Measurements from ENCODE around the gene RPTOR.
"Not testable (repeated sequence)": the region's sequence is repeated elsewhere in the genome, so short reads cannot be mapped to it uniquely, and the experiment has no call there.

Gene RPTOR

GRCh38 chr17:80872001-80872500, 327.4 kb downstream of the RPTOR start:
- peaks cover 12% of the 10 kb centered on the region for H3K4me1 ChIP-seq (ENCODE audit: low read length)
- H3K4me3 ChIP-seq (ENCODE audit: low read length): no peak overlapping the region
- H3K4me2 ChIP-seq (ENCODE audit: low read length): no peak overlapping the region
- H3K9me3 ChIP-seq (ENCODE audit: insufficient read depth, low read length): no peaks in the 10 kb centered on the region
- H3K36me3 ChIP-seq (replicated peaks; ENCODE audit: low read depth, low read length): peaks cover 9% of the 10 kb centered on the region
- peaks cover 6% of the 10 kb centered on the region; the same call in 1 of the 2 replicates for H3K27me3 ChIP-seq (ENCODE audit: low read depth, low read length)
- no peaks in the 10 kb centered on the region for H3K79me2 ChIP-seq (ENCODE audit: low read length)
- H3K27ac ChIP-seq (ENCODE audit: low read length): no peak overlapping the region
- TF ChIP-seq EZH2phosphoT487 (IDR thresholded peaks at IDR 0.05; ENCODE audit: low read depth): no peak
- H3K9ac ChIP-seq (ENCODE audit: low read length): no peak overlapping the region
- peaks cover 38% of the 10 kb centered on the region; the same call in 1 of the 2 replicates for H4K20me1 ChIP-seq (ENCODE audit: insufficient read depth, low read length)
- no peak overlapping the region for H2AFZ ChIP-seq (ENCODE audit: low read depth, low read length)

DNA sequence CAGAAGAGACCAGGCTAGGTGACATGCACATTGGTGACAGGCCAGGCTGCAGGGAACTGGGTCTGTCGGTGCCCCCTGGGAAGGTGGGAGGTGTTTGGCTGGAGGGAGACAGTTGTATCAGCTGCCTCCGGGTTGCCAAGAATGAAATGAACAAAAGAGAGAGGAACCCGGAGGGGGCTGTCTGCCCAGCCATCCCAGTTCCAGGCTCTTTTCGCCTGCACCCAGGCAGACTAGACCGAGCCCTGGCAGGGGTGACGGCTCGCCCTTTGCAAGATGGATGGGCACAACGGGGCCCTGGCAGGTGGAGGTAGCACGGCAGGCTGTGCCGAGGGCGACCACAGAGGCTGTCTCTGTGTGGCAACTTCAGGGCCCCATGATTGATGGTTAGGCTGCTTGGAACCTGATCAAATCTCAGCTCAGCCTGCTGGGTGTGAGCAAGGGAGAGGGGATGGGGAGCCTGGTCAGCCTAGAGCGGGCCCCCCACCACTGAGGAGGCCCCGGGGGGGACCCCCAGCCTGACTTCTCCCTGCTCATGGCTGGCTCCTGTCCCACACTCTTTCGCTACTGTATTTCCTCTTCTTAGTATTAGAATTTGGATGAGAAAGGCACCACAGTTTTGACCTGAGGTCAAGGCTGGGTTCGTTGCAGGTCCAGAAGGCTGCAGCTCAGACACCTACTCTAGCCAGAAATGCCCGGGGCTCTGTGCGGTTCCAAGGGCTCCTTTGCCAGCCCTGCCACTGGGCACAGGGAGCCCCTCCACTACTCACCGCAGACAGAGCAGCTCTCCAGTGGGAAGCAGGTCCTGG, 328.1 kb downstream of the RPTOR start:
- no peak overlapping the region for H3K27ac ChIP-seq (ENCODE audit: low read length)
- H4K20me1 ChIP-seq (ENCODE audit: insufficient read depth, low read length): peaks cover 40% of the 10 kb centered on the region
- H2AFZ ChIP-seq (ENCODE audit: low read depth, low read length): no peak overlapping the region
- TF ChIP-seq, protein P1, sequence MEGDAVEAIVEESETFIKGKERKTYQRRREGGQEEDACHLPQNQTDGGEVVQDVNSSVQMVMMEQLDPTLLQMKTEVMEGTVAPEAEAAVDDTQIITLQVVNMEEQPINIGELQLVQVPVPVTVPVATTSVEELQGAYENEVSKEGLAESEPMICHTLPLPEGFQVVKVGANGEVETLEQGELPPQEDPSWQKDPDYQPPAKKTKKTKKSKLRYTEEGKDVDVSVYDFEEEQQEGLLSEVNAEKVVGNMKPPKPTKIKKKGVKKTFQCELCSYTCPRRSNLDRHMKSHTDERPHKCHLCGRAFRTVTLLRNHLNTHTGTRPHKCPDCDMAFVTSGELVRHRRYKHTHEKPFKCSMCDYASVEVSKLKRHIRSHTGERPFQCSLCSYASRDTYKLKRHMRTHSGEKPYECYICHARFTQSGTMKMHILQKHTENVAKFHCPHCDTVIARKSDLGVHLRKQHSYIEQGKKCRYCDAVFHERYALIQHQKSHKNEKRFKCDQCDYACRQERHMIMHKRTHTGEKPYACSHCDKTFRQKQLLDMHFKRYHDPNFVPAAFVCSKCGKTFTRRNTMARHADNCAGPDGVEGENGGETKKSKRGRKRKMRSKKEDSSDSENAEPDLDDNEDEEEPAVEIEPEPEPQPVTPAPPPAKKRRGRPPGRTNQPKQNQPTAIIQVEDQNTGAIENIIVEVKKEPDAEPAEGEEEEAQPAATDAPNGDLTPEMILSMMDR (IDR thresholded peaks at IDR 0.05; ENCODE audit: low read depth, low read length): no peak
- TF ChIP-seq EZH2phosphoT487 (IDR thresholded peaks at IDR 0.05; ENCODE audit: low read depth): no peak
- no peaks in the 10 kb centered on the region for H3K9me3 ChIP-seq (ENCODE audit: insufficient read depth, low read length)
- no peaks in the 10 kb centered on the region for H3K79me2 ChIP-seq (ENCODE audit: low read length)
- H3K27me3 ChIP-seq (ENCODE audit: low read depth, low read length): peaks cover 6% of the 10 kb centered on the region; the same call in 1 of the 2 replicates
- H3K4me1 ChIP-seq (ENCODE audit: low read length): peaks cover 17% of the 10 kb centered on the region
- peaks cover 9% of the 10 kb centered on the region for H3K36me3 ChIP-seq (replicated peaks; ENCODE audit: low read depth, low read length)
- H3K4me3 ChIP-seq (ENCODE audit: low read length): no peak overlapping the region
- H3K4me2 ChIP-seq (ENCODE audit: low read length): no peak overlapping the region
- H3K9ac ChIP-seq (ENCODE audit: low read length): no peak overlapping the region

DNA sequence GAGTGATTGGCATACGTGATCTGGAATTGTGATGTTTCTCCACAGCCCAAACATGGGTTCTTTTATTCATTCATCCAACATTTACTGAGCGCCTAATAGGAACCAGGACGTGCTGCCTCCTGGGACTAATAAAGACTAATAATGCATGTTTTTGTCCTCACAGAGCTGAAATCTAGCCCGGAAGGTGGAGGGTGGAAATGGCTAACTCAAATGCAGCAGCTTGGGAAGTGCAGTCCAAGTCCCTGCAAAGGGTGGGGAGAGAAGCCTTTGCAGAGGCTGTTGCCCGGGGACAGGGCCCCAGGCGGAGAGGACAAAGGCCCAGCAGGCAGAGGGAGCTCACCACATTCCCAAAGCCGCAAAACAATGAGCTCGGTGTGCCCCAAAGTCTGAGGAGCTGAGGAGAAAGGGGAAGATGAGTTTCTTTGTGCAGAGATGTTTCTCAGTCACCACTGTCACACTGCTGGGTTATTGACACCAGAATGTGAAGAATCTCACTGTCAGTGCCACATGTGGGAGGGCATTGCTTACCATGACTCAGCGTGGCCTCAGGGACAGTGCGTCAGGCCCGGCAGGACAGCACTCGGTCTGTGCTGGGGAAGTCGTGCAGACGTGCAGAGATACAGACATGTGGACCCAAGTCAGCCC, 328.8 kb downstream of the RPTOR start:
- no peaks in the 10 kb centered on the region for H3K9me3 ChIP-seq (ENCODE audit: insufficient read depth, low read length)

DNA sequence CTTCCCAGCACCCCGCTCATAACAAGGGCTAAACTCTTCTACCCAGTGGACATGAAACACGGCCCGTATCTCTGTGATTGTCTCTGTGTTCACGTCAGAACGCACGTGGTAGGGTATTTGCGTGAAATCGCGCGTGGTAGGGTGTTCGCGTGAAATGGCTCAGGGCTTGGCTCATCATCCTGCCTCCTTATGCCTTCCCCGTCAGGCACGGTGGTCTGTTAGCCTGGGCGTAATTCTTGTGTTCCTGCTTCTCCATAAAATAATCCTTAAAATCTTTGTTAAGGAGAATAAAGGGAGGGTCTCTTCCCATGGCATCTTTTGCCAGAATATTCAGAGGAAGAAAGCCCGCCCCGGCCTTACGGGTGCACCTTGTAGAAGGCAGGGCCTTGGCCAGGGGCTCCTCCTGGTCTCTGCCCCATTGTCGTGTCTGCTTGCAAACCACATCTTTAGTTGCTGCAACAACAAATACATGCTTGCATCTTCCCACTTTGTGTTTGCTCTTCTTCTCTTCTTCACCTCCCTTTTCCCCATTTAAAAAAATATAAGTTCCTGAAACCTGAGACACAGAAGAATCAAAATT, 330.3 kb downstream of the RPTOR start:
- Histone ChIP-seq H2AFZ (ENCODE audit: low read depth, low read length) (no peak overlapping the region), H3K4me3 (ENCODE audit: low read length) (no peak overlapping the region), H3K9me3 (ENCODE audit: insufficient read depth, low read length) (no peaks in the 10 kb centered on the region), H3K36me3 (replicated peaks; ENCODE audit: low read depth, low read length) (peaks cover 11% of the 10 kb centered on the region), H3K79me2 (ENCODE audit: low read length) (no peaks in the 10 kb centered on the region), H4K20me1 (ENCODE audit: insufficient read depth, low read length) (peaks cover 55% of the 10 kb centered on the region), H3K4me2 (ENCODE audit: low read length) (no peak overlapping the region), H3K27ac (ENCODE audit: low read length) (no peak overlapping the region), H3K9ac (ENCODE audit: low read length) (no peak overlapping the region), H3K27me3 (ENCODE audit: low read depth, low read length) (peaks cover 6% of the 10 kb centered on the region; the same call in 1 of the 2 replicates), H3K4me1 (ENCODE audit: low read length) (peaks cover 24% of the 10 kb centered on the region)
- TF ChIP-seq EZH2phosphoT487 (IDR thresholded peaks at IDR 0.05; ENCODE audit: low read depth): no peak

More for the DNA sequence above, 328.8 kb downstream of the RPTOR start:
- Histone ChIP-seq H3K9ac (ENCODE audit: low read length) (no peak overlapping the region), H3K27ac (ENCODE audit: low read length) (no peak overlapping the region), H3K4me2 (ENCODE audit: low read length) (no peak overlapping the region), H3K4me1 (ENCODE audit: low read length) (peaks cover 18% of the 10 kb centered on the region), H2AFZ (ENCODE audit: low read depth, low read length) (no peak overlapping the region), H3K36me3 (replicated peaks; ENCODE audit: low read depth, low read length) (peaks cover 11% of the 10 kb centered on the region), H3K79me2 (ENCODE audit: low read length) (no peaks in the 10 kb centered on the region), H4K20me1 (ENCODE audit: insufficient read depth, low read length) (peaks cover 43% of the 10 kb centered on the region), H3K27me3 (ENCODE audit: low read depth, low read length) (peaks cover under 1% of the 10 kb centered on the region; the same call in 1 of the 2 replicates), H3K4me3 (ENCODE audit: low read length) (no peak overlapping the region)
- TF ChIP-seq, protein P1 (IDR thresholded peaks at IDR 0.05; ENCODE audit: low read depth, low read length): no peak
- TF ChIP-seq EZH2phosphoT487 (IDR thresholded peaks at IDR 0.05; ENCODE audit: low read depth): no peak

DNA sequence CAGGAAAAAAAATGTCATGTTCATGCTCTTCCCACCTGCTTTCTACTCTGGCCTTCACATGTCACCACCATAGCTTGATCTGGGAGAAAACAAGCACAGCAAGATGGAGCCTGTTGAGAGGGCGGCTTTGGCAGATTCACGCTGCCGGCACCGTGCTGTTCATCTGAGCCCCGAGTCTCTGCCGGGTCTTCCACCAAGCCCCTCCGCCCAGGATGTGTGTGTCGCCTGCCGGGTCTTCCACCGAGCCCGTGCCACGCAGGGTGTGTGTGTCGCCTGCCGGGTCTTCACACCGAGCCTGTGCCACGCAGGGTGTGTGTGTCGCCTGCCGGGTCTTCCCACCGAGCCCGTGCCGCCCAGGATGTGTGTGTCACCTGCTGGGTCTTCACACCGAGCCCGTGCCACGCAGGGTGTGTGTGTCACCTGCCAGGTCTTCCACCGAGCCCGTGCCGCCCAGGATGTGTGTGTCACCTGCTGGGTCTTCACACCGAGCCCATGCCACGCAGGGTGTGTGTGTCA, 330.9 kb downstream of the RPTOR start:
- H3K4me2 ChIP-seq (ENCODE audit: low read length); H3K27ac ChIP-seq (ENCODE audit: low read length); H3K4me3 ChIP-seq (ENCODE audit: low read length); H3K9me3 ChIP-seq (ENCODE audit: insufficient read depth, low read length); H3K79me2 ChIP-seq (ENCODE audit: low read length); H2AFZ ChIP-seq (ENCODE audit: low read depth, low read length); H3K9ac ChIP-seq (ENCODE audit: low read length); H3K27me3 ChIP-seq (ENCODE audit: low read depth, low read length): not testable (repeated sequence)
- Histone ChIP-seq H4K20me1 (ENCODE audit: insufficient read depth, low read length) (peaks cover 56% of the 10 kb centered on the region), H3K36me3 (replicated peaks; ENCODE audit: low read depth, low read length) (peaks cover 15% of the 10 kb centered on the region), H3K4me1 (ENCODE audit: low read length) (peaks cover 24% of the 10 kb centered on the region)

DNA sequence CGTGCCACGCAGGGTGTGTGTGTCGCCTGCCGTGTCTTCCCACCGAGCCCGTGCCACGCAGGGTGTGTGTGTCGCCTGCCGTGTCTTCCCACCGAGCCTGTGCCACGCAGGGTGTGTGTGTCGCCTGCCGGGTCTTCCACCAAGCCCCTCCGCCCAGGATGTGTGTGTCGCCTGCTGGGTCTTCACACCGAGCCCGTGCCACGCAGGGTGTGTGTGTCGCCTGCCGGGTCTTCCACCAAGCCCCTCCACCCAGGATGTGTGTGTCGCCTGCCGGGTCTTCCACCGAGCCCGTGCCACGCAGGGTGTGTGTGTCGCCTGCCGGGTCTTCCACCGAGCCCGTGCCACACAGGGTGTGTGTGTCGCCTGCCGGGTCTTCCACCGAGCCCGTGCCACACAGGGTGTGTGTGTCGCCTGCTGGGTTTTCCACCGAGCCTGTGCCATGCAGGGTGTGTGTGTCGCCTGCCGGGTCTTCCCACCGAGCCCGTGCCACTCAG, 331.9 kb downstream of the RPTOR start:
- Histone ChIP-seq H3K9ac (ENCODE audit: low read length) (peak overlapping the region; percentile 29; the same call in 1 of the 2 replicates), H3K4me1 (ENCODE audit: low read length) (peaks cover 24% of the 10 kb centered on the region), H3K4me3 (ENCODE audit: low read length) (peak overlapping the region; percentile 69), H3K27ac (ENCODE audit: low read length) (peak overlapping the region; percentile 79), H3K4me2 (ENCODE audit: low read length) (peak overlapping the region; percentile 91), H4K20me1 (ENCODE audit: insufficient read depth, low read length) (peaks cover 53% of the 10 kb centered on the region), H3K36me3 (replicated peaks; ENCODE audit: low read depth, low read length) (peaks cover 22% of the 10 kb centered on the region)
- not testable (repeated sequence) for H3K27me3 ChIP-seq (ENCODE audit: low read depth, low read length); H3K79me2 ChIP-seq (ENCODE audit: low read length); H3K9me3 ChIP-seq (ENCODE audit: insufficient read depth, low read length); H2AFZ ChIP-seq (ENCODE audit: low read depth, low read length)
